GM19395 (cell line): ENCODE results near the gene PLCD1.
A peak's percentile ranks its signal among the peaks of the same experiment; 100 is the strongest.
"Not testable (repeated sequence)": the region's sequence is repeated elsewhere in the genome, so short reads cannot be mapped to it uniquely, and the experiment has no call there.

Experiments
- ATAC-seq: cut with Tn5 transposase; IDR thresholded peaks from one replicate; pipeline ENCODE4 v1.9.1; 2021; ENCODE audit warnings: mild to moderate bottlenecking, moderate library complexity; ENCODE audit not compliant: unreplicated experiment

PLCD1 gene

GRCh38 chr3:37988376-37988775 lies 41.1 kb downstream of the PLCD1 start:
- ATAC-seq = not testable (repeated sequence)

GRCh38 chr3:37987751-37988179 lies 41.7 kb downstream of the PLCD1 start:
- ATAC-seq = no peak

GRCh38 chr3:37987315-37987697 lies 42.1 kb downstream of the PLCD1 start:
- ATAC-seq = no peak

GRCh38 chr3:37986479-37987314 lies 42.7 kb downstream of the PLCD1 start:
- ATAC-seq = no peak

GRCh38 chr3:37985637-37986320 lies 43.7 kb downstream of the PLCD1 start:
- ATAC-seq = no peak

- no peak for ATAC-seq
These were observed 44.8 kb downstream of the PLCD1 start for GRCh38 chr3:37984596-37984995.

GRCh38 chr3:37984051-37984450 lies 45.4 kb downstream of the PLCD1 start:
- no peak for ATAC-seq

GRCh38 chr3:37982331-37982730 lies 47.1 kb downstream of the PLCD1 start:
- no peak for ATAC-seq

GRCh38 chr3:37981348-37981664 lies 48.1 kb downstream of the PLCD1 start:
- ATAC-seq = no peak

GRCh38 chr3:37980462-37981347 lies 48.7 kb downstream of the PLCD1 start:
- ATAC-seq = no peak

GRCh38 chr3:37979541-37980461 lies 49.6 kb downstream of the PLCD1 start:
- ATAC-seq = no peak

- ATAC-seq = peak; percentile 85
These were observed 55.0 kb downstream of the PLCD1 start for GRCh38 chr3:37974121-37975083.

- ATAC-seq = no peak
These were observed 56.0 kb downstream of the PLCD1 start for GRCh38 chr3:37973246-37974054.

- not testable (repeated sequence) for ATAC-seq
These were observed 57.4 kb downstream of the PLCD1 start for GRCh38 chr3:37972056-37972455.

GRCh38 chr3:37971467-37971866 lies 58.0 kb downstream of the PLCD1 start:
- ATAC-seq = no peak

- ATAC-seq = no peak
These were observed 58.6 kb downstream of the PLCD1 start for GRCh38 chr3:37970802-37971201.

GRCh38 chr3:37969596-37970100 lies 59.8 kb downstream of the PLCD1 start:
- ATAC-seq = no peak
